Trophoblast cell (in vitro differentiated cells and primary cell): Measurements from ENCODE around the gene PCSK7.
A peak's percentile ranks its signal among the peaks of the same experiment; 100 is the strongest.

Experiments
- DNase-seq, 2 donors: peaks; one replicate each; pipeline ENCODE4 v3.0.0-alpha.2; 2016
- H2AFZ ChIP-seq: 2 replicates; pipeline ENCODE4 v1.6.1; 2013; ENCODE audit warnings: low read length, moderate library complexity, mild to moderate bottlenecking; ENCODE audit not compliant: insufficient read depth, poor library complexity
- H2AK5ac ChIP-seq: 2 replicates; pipeline ENCODE4 v1.6.1; 2013; ENCODE audit warnings: mild to moderate bottlenecking, low read length
- H2BK120ac ChIP-seq: 2 replicates; pipeline ENCODE4 v1.6.1; 2013; ENCODE audit warnings: low read length, mild to moderate bottlenecking, moderate library complexity; ENCODE audit not compliant: insufficient read depth, poor library complexity
- H2BK12ac ChIP-seq: 2 replicates; pipeline ENCODE4 v1.6.1; 2013; ENCODE audit warnings: mild to moderate bottlenecking, low read length, moderate library complexity
- H2BK5ac ChIP-seq: 2 replicates; pipeline ENCODE4 v1.6.1; 2013; ENCODE audit warnings: low read length, low read depth, moderate library complexity, mild to moderate bottlenecking; ENCODE audit not compliant: poor library complexity
- H3K14ac ChIP-seq: 2 replicates; pipeline ENCODE4 v1.6.1; 2013; ENCODE audit warnings: mild to moderate bottlenecking, low read length
- H3K18ac ChIP-seq: 2 replicates; pipeline ENCODE4 v1.6.1; 2013; ENCODE audit warnings: mild to moderate bottlenecking, low read length
- H3K23ac ChIP-seq: 2 replicates; pipeline ENCODE4 v1.6.1; 2013; ENCODE audit warnings: low read length
- H3K27ac ChIP-seq: 2 replicates; pipeline ENCODE4 v1.5.1; 2013; ENCODE audit warnings: low read depth, mild to moderate bottlenecking, inconsistent platforms, low read length, moderate library complexity
- H3K27me3 ChIP-seq: 2 replicates; pipeline ENCODE4 v1.6.1; 2013; ENCODE audit warnings: inconsistent platforms, mild to moderate bottlenecking, low read length, moderate library complexity; ENCODE audit not compliant: insufficient read depth
- H3K36me3 ChIP-seq, 2 experiments: 1 replicate in 1 of 2; 2 replicates in 1 of 2; pipeline ENCODE4 v1.6.1; 2013; ENCODE audit warnings: low read length in 2 of 2, mild to moderate bottlenecking in 2 of 2, moderate library complexity in 1 of 2; ENCODE audit not compliant: insufficient read depth in 2 of 2, control insufficient read depth in 1 of 2
- H3K4ac ChIP-seq: 2 replicates; pipeline ENCODE4 v1.6.1; 2013; ENCODE audit warnings: low read depth, mild to moderate bottlenecking, low read length, moderate library complexity
- H3K4me1 ChIP-seq, 2 experiments: 1 replicate in 1 of 2; 2 replicates in 1 of 2; pipeline ENCODE4 v1.6.1; 2013; ENCODE audit warnings: low read length in 2 of 2, mild to moderate bottlenecking in 2 of 2, moderate library complexity in 1 of 2; ENCODE audit not compliant: insufficient read depth in 2 of 2, control insufficient read depth in 1 of 2
- H3K4me2 ChIP-seq: 2 replicates; pipeline ENCODE4 v1.6.1; 2013; ENCODE audit warnings: inconsistent platforms, mild to moderate bottlenecking, low read length, moderate library complexity
- H3K4me3 ChIP-seq: 2 replicates; pipeline ENCODE4 v1.5.1; 2013; ENCODE audit warnings: mild to moderate bottlenecking, low read depth, low read length, inconsistent platforms
- H3K79me1 ChIP-seq: one replicate; pipeline ENCODE4 v1.6.1; 2013; ENCODE audit warnings: low read length
- H3K79me2 ChIP-seq: 2 replicates; pipeline ENCODE4 v1.6.1; 2013; ENCODE audit warnings: low read length, mild to moderate bottlenecking; ENCODE audit not compliant: control insufficient read depth, insufficient read depth, poor library complexity
- H3K9ac ChIP-seq: 2 replicates; pipeline ENCODE4 v1.6.1; 2013; ENCODE audit warnings: mild to moderate bottlenecking, low read length
- H3K9me3 ChIP-seq: 2 replicates; pipeline ENCODE4 v1.6.1; 2013; ENCODE audit warnings: low read depth, mild to moderate bottlenecking, control low read depth, inconsistent platforms, low read length; ENCODE audit not compliant: insufficient read depth
- H4K12ac ChIP-seq: 2 replicates; pipeline ENCODE4 v1.6.1; 2013; ENCODE audit warnings: low read depth, mild to moderate bottlenecking, low read length, moderate library complexity
- H4K8ac ChIP-seq: 2 replicates; pipeline ENCODE4 v1.6.1; 2013; ENCODE audit warnings: low read depth, mild to moderate bottlenecking, low read length, moderate library complexity
- H4K91ac ChIP-seq: one replicate; pipeline ENCODE4 v1.6.1; 2013; ENCODE audit warnings: low read depth, mild to moderate bottlenecking, low read length, moderate library complexity
- WGBS: extraction: QIAGEN DNeasy Blood & Tissue Kit; methylation state at CpG from one replicate; pipeline ENCODE4 v1.1.7; 2013; ENCODE audit warnings: missing lambda C conversion rate; ENCODE audit not compliant: insufficient read length, insufficient coverage; ENCODE audit errors: extremely low coverage; 5-methylcytosine and 5-hydroxymethylcytosine counted together

The PCSK7 gene

DNA sequence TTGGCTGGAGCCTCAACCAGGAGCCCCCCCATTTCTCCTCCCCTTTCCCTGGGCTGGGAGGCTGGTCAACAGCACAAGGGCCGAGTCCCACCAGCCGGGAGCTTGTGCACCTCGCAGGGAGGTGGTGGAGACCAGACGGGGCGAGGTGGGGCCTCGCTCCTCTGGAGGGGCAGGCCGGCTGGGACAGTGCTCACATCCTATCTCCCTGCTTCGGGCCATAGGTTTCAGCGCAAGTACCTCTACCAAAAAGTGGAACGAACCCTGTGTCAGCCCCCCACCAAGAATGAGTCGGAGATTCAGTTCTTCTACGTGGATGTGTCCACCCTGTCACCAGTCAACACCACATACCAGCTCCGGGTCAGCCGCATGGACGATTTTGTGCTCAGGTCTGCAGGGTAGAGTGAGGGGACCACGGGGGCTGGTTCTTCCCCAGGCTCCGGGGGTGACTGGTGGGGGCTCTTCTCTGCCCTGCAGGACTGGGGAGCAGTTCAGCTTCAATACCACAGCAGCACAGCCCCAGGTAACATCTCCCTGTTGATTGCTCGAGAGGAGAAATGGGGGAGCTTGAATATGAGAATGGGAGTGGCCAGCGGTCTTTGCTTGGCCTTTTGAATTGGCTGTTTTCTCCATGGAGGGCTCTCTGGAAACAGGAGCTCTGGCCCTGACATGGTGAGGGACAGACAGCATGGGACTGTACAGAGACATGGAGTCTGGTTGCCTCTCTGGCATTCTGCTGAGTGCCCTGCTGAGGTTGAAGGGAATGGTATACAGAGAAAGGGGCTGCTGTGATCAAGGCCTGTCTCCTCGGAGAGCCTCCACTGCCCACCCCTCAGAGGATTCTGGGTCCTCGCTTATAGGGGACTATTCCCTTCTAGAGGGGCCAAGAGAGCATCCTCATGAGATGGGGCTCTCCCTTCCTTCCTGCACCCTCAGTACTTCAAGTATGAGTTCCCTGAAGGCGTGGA is 50.0 kb downstream of the PCSK7 start:
- no peak overlapping the region for H2BK5ac ChIP-seq
- H3K4me2 ChIP-seq = no peak overlapping the region
- H3K23ac ChIP-seq = no peak overlapping the region
- H2AK5ac ChIP-seq = no peak overlapping the region
- H4K91ac ChIP-seq = no peak overlapping the region
- H3K4me3 ChIP-seq = no peak overlapping the region
- H3K36me3 ChIP-seq = peaks cover 19 to 21% of the 10 kb centered on the region in 2 experiments
- H3K79me1 ChIP-seq = peaks cover 8% of the 10 kb centered on the region
- H2BK12ac ChIP-seq = no peak overlapping the region
- H3K9me3 ChIP-seq = peaks cover 2% of the 10 kb centered on the region
- no peak overlapping the region for H3K27ac ChIP-seq
- no peak overlapping the region for H2AFZ ChIP-seq
- no peak overlapping the region for H4K8ac ChIP-seq
- H3K9ac ChIP-seq = no peak overlapping the region
- H3K14ac ChIP-seq = no peak overlapping the region
- no peak overlapping the region for H3K4ac ChIP-seq
- H3K4me1 ChIP-seq = peaks cover 9 to 12% of the 10 kb centered on the region in 2 experiments
- no peak for DNase-seq
- no CpG with 5 or more reads among the region's 22 CpGs for WGBS
- H3K79me2 ChIP-seq = peaks cover 4% of the 10 kb centered on the region
- H3K27me3 ChIP-seq = no peaks in the 10 kb centered on the region
- H3K18ac ChIP-seq = no peak overlapping the region
- H4K12ac ChIP-seq = no peak overlapping the region
- H2BK120ac ChIP-seq = no peak overlapping the region

DNA sequence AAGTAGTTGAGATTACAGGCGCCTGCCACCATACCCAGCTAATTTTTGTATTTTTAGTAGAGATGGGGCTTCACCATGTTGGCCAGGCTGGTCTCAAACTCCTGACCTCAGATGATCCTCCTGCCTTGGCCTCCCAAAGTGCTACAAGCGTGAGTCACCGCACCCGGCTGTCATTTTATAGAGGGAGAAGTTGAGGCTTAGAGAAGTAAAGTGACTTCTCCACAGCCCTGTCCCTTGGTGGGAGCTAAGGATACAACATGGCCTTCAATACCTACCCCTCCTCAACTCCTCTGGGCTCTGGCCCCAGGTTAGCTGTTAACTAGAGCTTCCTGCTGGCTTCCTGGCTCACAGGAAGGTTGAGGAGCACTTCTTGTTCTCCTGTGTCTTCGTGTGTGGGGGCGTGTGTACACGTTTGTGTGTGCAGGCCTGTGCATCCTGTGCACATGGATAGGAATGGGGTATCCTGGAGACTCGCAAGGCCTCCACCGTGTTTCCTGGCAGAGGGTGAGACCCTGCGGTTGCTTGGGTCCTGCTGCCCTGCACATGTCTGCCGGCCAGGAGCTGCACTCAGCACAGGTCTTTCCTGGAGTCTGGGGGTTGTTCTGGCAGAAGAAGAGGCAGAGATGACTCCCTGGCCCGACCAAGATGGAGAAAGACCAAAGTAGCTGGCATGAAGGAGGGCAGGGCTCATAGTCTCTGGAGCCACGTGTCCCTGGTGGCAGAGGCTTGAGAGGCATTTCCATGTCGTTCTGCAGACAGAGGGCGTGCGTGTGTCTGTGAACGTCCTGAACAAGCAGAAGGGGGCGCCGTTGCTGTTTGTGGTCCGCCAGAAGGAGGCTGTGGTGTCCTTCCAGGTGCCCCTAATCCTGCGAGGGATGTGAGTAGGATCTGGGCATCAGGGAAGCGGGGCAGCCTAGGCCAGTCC is 51.0 kb downstream of the PCSK7 start:
- Histone ChIP-seq H3K18ac (peak overlapping the region; percentile 80), H3K9ac (no peak overlapping the region), H3K9me3 (peaks cover 2% of the 10 kb centered on the region), H3K79me2 (peaks cover 4% of the 10 kb centered on the region), H2BK5ac (no peak overlapping the region), H2BK12ac (no peak overlapping the region), H2AK5ac (peak overlapping the region; percentile 30), H4K12ac (no peak overlapping the region), H4K8ac (no peak overlapping the region), H3K36me3 (peaks cover 12 to 19% of the 10 kb centered on the region in 2 experiments), H3K4me3 (no peak overlapping the region), H3K79me1 (peaks cover 8% of the 10 kb centered on the region), H3K4me1 (peaks cover 9 to 12% of the 10 kb centered on the region in 2 experiments), H2BK120ac (no peak overlapping the region), H4K91ac (no peak overlapping the region), H3K14ac (no peak overlapping the region), H3K27ac (no peak overlapping the region), H3K4ac (no peak overlapping the region), H2AFZ (no peak overlapping the region), H3K27me3 (no peaks in the 10 kb centered on the region), H3K4me2 (no peak overlapping the region), H3K23ac (no peak overlapping the region)
- whole genome bisulfite sequencing = no CpG with 5 or more reads among the region's 22 CpGs
- peak in 1 of 2 donors; percentile 56 for DNase-seq

DNA sequence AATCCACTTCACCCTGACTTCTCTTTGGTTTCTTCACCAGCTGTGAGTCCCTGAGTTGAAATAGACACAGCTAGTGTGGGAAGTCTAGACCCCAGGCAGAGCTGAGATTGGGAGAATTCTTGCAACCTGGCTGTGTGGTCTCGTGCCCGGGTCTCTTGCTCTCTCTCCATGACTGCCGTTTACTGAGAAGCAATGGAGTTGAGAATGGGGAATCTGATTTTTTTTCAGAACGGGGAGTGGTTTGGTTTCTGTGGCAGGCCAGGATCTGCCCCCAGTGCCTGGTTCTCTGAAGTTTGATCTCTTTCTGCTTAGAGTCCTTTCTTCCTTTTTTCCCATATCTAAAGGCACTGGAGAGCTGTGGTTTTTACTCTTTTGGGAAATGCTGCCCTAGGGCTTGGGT is 51.9 kb downstream of the PCSK7 start:
- no peak overlapping the region for H4K91ac ChIP-seq
- peaks cover 4% of the 10 kb centered on the region for H3K79me2 ChIP-seq
- H3K27ac ChIP-seq = no peak overlapping the region
- H2BK12ac ChIP-seq = peak overlapping the region; percentile 10
- peaks cover 10 to 17% of the 10 kb centered on the region in 2 experiments for H3K36me3 ChIP-seq
- no peaks in the 10 kb centered on the region for H3K27me3 ChIP-seq
- no peak overlapping the region for H3K4ac ChIP-seq
- H2BK5ac ChIP-seq = no peak overlapping the region
- no peak overlapping the region for H2BK120ac ChIP-seq
- DNase-seq = no peak
- peaks cover 9 to 12% of the 10 kb centered on the region in 2 experiments for H3K4me1 ChIP-seq
- H3K14ac ChIP-seq = no peak overlapping the region
- H4K8ac ChIP-seq = no peak overlapping the region
- H3K4me3 ChIP-seq = no peak overlapping the region
- no peak overlapping the region for H4K12ac ChIP-seq
- H3K9me3 ChIP-seq = peaks cover 2% of the 10 kb centered on the region
- peaks cover 8% of the 10 kb centered on the region for H3K79me1 ChIP-seq
- WGBS = no CpG with 5 or more reads among the region's 4 CpGs
- H3K9ac ChIP-seq = no peak overlapping the region
- H2AFZ ChIP-seq = no peak overlapping the region
- H3K23ac ChIP-seq = no peak overlapping the region
- peak overlapping the region; percentile 94 for H3K4me2 ChIP-seq
- no peak overlapping the region for H3K18ac ChIP-seq
- H2AK5ac ChIP-seq = no peak overlapping the region
